HG03139 (cell line): ENCODE results near the gene UBALD1.

Source experiments
- ATAC-seq: cut with Tn5 transposase; IDR thresholded peaks from one replicate; pipeline ENCODE4 v1.9.1; 2021; ENCODE audit not compliant: unreplicated experiment

UBALD1 gene

GRCh38 chr16:4616047-4616811 lies 1.5 kb upstream of the UBALD1 start:
- peak; percentile 65 for ATAC-seq

- no peak for ATAC-seq
Observed at GRCh38 chr16:4615384-4616046, 827 bp upstream of the UBALD1 start.

- no peak for ATAC-seq
Observed at GRCh38 chr16:4613636-4614570, 785 bp downstream of the UBALD1 start.

GRCh38 chr16:4612977-4613635 lies 1.6 kb downstream of the UBALD1 start:
- no peak for ATAC-seq

- no peak for ATAC-seq
Observed at GRCh38 chr16:4612474-4612931, 2.2 kb downstream of the UBALD1 start.

- no peak for ATAC-seq
Observed at GRCh38 chr16:4611337-4612021, 3.2 kb downstream of the UBALD1 start.

GRCh38 chr16:4610011-4611005 lies 4.4 kb downstream of the UBALD1 start:
- no peak for ATAC-seq

- ATAC-seq = no peak
Observed at GRCh38 chr16:4609200-4610010, 5.3 kb downstream of the UBALD1 start.

GRCh38 chr16:4608704-4608980 lies 6.0 kb downstream of the UBALD1 start:
- no peak for ATAC-seq

GRCh38 chr16:4607841-4608703 lies 6.6 kb downstream of the UBALD1 start:
- no peak for ATAC-seq

GRCh38 chr16:4606354-4606753 lies 8.3 kb downstream of the UBALD1 start:
- ATAC-seq = no peak

- no peak for ATAC-seq
Observed at GRCh38 chr16:4604401-4604800, 10.3 kb downstream of the UBALD1 start.

GRCh38 chr16:4603624-4604170 lies 11.0 kb downstream of the UBALD1 start:
- no peak for ATAC-seq

- ATAC-seq = no peak
Observed at GRCh38 chr16:4602331-4602730, 12.4 kb downstream of the UBALD1 start.

GRCh38 chr16:4601864-4602186 lies 12.9 kb downstream of the UBALD1 start:
- ATAC-seq = no peak

- no peak for ATAC-seq
Observed at GRCh38 chr16:4601036-4601863, 13.4 kb downstream of the UBALD1 start.

GRCh38 chr16:4599545-4599944 lies 15.1 kb downstream of the UBALD1 start:
- no peak for ATAC-seq
